CD4-positive, alpha-beta T cell treated with Interleukin-1 beta for 1 hour (primary cell): ENCODE measurements around the gene ZNF521.

Source experiments
- DNase-seq, 2 donors: peaks; one replicate each; pipeline ENCODE4 v3.0.0-alpha.2; 2020 to 2022

Gene ZNF521

DNA sequence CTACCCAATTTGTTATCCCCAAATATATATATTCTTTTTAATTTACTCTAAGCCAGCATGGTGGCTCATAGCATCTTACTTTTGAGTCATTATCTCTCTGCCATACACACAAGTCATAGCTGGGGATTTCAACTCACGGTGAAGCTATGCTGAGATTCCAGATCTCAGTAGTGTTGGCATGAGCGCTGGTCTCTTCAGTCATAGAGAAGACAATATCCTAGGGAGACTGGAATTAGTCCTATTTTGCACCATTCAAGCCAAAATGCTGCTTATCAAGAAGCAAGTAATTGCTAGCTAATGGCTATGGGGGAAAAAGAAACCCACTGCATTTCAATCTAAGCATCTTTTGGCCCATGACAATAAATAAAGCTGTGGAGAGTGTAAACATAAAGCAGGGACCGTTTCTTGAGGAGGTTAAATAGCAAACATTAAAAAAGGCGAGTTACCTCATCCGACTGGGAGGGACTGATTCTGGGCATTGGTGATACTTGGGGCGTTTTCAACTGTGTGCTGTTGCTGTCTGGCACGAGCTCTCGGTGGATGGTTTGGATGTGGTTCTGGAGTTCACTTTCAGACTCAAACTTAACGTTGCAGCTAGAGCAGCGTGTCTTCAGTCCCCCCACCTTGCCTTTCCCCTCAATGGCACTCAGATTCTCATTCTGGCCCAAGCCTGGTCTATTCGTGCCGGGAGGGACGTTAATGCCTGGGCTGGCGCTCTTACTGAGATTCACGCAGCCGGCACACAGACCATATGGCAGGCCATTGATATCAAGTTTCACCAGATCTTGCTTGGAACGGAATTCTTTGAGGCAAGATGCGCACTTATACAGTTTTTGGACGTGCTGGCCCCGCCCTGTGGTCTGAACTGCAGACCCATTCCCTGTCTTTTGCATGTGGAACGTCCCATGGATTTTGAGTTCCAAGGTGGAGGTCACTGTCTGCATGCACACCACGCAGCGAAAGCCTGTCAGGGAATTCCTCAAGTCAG, 127.8 kb downstream of the ZNF521 start:
- no peak for DNase-seq

DNA sequence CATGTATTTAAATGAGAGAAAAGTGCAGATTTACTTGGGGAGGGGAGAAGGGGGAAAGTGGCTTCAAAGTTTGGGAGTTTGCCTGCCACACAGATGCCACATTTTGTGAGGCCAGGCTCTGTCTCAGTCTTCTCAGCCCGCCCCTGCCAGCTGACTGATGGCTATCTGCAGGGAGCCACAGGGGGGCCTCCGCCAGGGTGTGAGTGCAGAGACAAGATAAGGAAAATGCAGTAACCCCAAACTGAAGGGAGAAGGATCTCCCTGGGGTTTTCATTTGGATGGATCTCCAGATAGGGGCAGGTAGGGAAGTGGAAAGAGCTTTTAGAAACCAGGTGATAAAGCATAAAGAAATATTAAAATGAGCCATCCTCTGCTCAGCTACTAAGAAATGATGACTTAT, 128.8 kb downstream of the ZNF521 start:
- no peak for DNase-seq

GRCh38 chr18:25222648-25223047, 129.3 kb downstream of the ZNF521 start:
- no peak for DNase-seq

DNA sequence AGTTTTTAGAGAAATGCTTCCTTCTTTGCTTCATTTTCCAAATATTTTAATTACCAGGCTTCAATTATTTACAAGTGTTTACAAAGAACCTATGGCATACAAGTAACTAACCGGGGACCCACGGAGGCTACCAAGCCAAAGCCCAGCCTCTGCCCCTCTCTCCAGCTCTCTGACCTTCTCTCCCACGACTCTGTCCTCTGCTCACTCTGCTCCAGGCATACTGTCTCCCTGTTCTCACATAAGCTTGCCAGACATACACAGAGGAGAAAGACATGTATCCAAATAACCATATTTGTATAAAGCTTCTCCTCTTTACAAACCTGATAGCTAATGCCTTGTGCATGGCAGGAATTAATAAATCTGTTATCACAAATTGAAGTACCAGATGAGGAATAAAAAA, 141.3 kb downstream of the ZNF521 start:
- no peak for DNase-seq

DNA sequence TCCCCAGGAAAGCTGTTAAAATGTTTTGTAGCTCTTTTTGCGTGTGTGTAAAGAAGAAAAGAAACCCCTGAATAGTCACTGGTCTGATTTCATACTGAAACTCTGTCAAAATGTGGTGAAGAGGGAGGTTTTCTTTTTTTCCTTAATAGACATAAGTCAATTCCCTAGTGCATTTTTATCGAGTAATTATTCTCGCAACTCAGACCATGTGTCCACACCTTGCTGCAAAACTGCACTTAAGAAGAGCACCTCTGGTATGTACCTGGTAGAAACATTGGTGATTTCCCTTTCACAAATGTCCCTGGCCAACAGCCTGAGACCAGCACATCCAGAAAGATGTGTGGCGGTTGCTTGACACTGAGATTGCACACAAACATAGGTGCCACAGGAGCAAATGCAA, 159.9 kb downstream of the ZNF521 start:
- DNase-seq = no peak

- DNase-seq = no peak
Measured at GRCh38 chr18:25190472-25190871, 161.5 kb downstream of the ZNF521 start.

DNA sequence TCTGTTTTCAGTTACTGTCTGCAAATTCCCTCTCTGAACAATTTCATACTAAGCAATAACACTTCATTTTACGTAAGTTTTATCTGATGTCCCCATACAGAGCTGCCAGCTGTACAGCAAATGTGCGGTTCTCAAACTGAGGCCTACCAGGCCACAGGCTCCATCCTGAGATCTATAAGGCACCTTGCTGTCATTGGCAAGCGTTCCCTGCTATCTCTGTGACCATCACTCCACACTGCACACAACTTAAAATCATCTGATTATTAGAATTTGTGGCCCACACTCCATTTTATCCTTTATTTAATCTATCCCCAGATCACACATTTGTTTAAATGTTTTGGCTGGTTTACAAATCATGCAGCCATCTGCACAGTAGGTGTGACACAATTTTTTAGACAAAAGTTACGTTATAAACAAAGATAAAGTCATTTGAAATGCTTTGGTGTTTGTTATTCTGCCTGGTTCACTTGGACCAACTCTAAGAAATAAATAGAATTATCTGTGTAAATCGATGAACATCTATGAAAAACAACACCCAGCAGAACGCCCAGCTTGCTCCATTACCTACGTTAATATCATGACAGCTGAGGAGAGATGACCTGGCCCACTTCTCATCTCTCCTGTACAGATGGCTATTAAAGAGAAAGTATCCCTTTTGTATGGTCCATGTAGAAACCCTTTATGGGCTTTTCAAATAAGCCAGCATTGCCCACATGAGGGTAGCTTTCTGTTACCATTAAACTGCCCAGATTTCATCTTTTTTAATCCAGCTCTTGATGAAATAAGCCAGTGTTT, 162.4 kb downstream of the ZNF521 start:
- DNase-seq = no peak

- DNase-seq = no peak
Measured at GRCh38 chr18:25187521-25188192, 164.3 kb downstream of the ZNF521 start.

- no peak for DNase-seq
Measured at GRCh38 chr18:25186871-25187270, 165.1 kb downstream of the ZNF521 start.

GRCh38 chr18:25181993-25182392, 170.0 kb downstream of the ZNF521 start:
- DNase-seq = no peak

DNA sequence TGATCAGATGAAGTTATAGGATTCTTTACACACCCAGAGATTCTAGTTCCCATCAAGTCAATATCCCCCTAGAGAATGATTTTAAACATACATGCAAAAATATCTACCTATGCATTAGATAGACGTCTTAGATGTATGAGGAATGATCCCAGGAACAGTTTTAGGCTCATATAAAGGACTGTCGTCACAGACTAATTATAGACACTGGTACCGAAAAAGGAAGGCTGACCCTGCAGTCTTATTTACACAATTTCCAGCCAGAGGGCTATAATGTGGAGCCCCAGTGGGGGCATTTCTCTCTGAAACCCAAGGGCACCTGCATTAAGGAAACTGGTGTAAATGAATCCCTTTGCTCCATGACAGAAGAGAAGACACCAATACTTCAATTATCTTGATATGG, 170.4 kb downstream of the ZNF521 start:
- DNase-seq = no peak

- DNase-seq = no peak
Measured at GRCh38 chr18:25180973-25181548, 170.9 kb downstream of the ZNF521 start.

DNA sequence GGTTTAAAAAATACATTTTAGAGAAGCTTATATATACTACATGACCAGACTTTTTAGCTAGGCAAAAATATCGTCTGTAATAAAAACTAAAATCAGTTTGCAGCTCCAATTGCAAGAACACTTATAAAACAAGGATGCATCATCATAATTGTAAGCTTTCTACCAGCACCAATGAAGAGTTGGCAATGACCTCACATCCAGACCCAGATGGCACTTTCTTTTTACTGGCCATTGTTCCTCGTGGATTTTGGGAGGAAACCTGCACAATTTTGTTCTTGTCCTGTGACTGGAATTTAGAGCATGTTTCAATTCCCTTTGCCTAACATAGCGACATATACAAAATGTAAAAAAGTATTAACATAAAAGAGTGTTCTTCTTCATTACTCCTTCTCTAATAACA, 174.3 kb downstream of the ZNF521 start:
- DNase-seq = no peak

DNA sequence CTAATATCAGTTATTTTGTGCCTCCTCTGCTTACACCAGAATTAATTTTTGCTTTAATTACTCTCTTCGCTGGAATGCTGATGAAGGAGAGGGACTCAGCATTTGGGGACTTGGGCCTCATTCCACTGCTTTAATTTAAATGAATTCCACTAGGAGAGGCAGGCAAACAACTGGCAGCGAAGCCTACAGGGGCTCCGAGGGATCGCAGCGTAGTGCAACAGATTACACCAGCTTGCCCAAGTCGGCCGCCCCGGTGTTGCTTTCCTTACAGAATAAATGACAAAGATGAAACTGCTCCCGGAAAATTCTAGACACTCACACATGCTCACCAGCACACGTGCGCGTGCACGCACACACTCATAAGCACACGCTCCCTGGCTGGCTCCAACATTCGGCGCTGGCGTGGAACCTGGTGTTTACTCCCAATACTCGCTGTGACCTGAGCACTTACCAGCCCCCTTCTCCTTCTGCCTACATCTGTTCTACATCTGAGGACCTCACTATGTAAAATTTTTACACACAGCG, 175.4 kb downstream of the ZNF521 start:
- no peak for DNase-seq

DNA sequence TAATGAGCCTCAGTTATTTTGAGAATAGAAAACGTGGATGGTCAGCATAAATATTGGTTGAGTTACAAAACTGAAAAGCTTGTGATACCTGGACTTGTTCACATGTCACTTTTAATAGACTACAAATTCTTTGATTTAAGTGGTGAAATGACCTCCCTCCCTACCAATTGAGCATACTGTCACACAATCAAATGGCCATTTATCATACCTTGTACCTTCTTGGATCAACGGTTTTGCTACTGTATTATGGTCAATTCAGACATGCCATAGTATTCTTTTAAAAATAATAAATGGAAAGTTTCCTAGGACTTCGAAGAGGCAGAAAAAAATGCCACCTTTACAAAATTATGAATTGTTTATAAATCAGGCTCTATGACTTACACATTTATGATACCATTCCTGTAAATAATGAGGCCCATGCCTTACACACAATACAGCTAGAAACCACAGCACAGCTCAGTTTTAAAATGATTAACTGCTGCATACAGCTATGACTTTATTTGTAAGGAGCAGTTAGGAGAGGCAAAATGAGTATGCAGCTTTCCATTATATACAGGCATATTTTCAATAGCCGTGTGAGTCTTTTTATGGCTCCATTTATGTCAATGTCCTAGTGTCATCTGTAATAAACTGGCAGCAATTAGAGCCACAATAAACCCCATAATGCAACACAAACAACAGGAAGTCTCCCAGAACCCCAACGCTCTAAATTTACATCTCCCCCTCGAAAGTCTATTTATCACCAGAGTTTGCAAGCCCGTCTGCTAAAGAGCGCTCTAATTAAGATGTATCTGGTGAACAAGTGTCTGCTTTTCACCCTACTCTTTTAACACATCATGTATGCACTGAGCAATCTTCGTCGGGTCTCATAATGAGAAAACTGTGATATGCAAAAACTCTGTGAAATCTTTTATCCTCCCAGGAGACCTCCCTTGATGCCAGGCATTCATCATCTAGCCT, 176.1 kb downstream of the ZNF521 start:
- DNase-seq = no peak

- no peak for DNase-seq
Measured at GRCh38 chr18:25174324-25174723, 177.6 kb downstream of the ZNF521 start.

DNA sequence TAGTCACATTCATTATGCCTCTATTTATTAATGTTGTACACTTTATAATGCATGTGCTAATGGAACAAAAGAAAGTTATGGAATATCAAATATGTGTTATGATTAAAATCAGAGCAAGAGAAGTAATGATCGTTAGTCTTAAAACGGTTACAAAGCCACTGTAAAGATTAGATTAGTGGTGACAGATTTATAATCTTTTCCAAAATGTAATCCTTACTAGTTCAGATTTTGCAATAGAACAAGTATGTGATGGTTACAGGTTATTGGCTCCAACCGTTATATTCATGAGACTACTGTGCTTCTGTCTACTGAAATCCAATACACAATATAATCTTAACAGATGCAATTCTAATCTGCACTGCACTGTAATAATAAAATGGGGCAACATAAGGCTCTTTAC, 180.6 kb downstream of the ZNF521 start:
- DNase-seq = no peak

- no peak for DNase-seq
Measured at GRCh38 chr18:25170402-25170801, 181.6 kb downstream of the ZNF521 start.

DNA sequence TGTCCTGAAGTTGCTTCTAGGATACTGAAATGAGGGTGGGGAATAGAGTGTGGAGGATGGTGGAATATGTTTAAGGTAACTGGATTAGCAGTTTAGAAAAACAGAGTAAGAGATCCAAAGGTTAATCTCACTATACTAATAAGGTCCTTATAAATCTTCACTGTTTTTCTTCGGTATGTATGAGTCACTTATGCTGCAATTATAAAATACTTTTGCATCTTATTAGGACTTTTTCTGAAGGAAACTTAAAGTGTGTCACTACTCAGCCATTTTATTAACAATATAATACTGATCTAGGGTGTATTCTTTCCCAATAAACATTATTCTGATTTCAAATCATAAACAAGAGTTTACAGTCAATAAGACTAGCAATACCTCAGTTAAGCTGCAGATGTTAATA, 182.3 kb downstream of the ZNF521 start:
- no peak for DNase-seq

- no peak for DNase-seq
Measured at GRCh38 chr18:25167612-25168410, 184.2 kb downstream of the ZNF521 start.

- DNase-seq = no peak
Measured at GRCh38 chr18:25166113-25166512, 185.9 kb downstream of the ZNF521 start.
